Measurements from ENCODE around the gene SPTBN1. TPM values are rescaled to one million over a fixed set of nuclear protein-coding genes. Genes with fewer than 3 reads are reported as not detected.

SPTBN1 gene
- total RNA-seq, 1 donor from 2014 or later, result 224 TPM

GRCh38 chr2:54672590-54673456 is 216.7 kb downstream of the SPTBN1 start:
- no peak for TF ChIP-seq CTCF (conservative IDR thresholded peaks at IDR 0.05; ENCODE audit: low read depth, low read length)
- DNase-seq (ENCODE audit: low read depth), result no peak
- H3K4me3 ChIP-seq (ENCODE audit: low read depth, low read length), result no peak overlapping the region

- TF ChIP-seq CTCF (conservative IDR thresholded peaks at IDR 0.05; ENCODE audit: low read depth, low read length), result no peak
- no peak overlapping the region for H3K4me3 ChIP-seq (ENCODE audit: low read depth, low read length)
- DNase-seq (ENCODE audit: low read depth), result no peak
Observed at GRCh38 chr2:54673501-54673998, 217.4 kb downstream of the SPTBN1 start.

- no peak for DNase-seq (ENCODE audit: low read depth)
- H3K4me3 ChIP-seq (ENCODE audit: low read depth, low read length), result no peak overlapping the region
- no peak for TF ChIP-seq CTCF (conservative IDR thresholded peaks at IDR 0.05; ENCODE audit: low read depth, low read length)
Observed at GRCh38 chr2:54675281-54675680, 219.2 kb downstream of the SPTBN1 start.

- no peak overlapping the region for H3K4me3 ChIP-seq (ENCODE audit: low read depth, low read length)
- no peak for TF ChIP-seq CTCF (conservative IDR thresholded peaks at IDR 0.05; ENCODE audit: low read depth, low read length)
- no peak for DNase-seq (ENCODE audit: low read depth)
Observed at GRCh38 chr2:54675738-54676137, 219.6 kb downstream of the SPTBN1 start.

GRCh38 chr2:54676656-54677055 is 220.5 kb downstream of the SPTBN1 start:
- TF ChIP-seq CTCF (conservative IDR thresholded peaks at IDR 0.05; ENCODE audit: low read depth, low read length), result no peak
- no peak for DNase-seq (ENCODE audit: low read depth)
- no peak overlapping the region for H3K4me3 ChIP-seq (ENCODE audit: low read depth, low read length)

- no peak for TF ChIP-seq CTCF (conservative IDR thresholded peaks at IDR 0.05; ENCODE audit: low read depth, low read length)
- no peak for DNase-seq (ENCODE audit: low read depth)
- H3K4me3 ChIP-seq (ENCODE audit: low read depth, low read length), result no peak overlapping the region
Observed at GRCh38 chr2:54677476-54678265, 221.5 kb downstream of the SPTBN1 start.

Measured in epithelial cell of proximal tubule (primary cell).